ENCODE results near the gene LYVE1.

Gene LYVE1

GRCh38 chr11:10591741-10592140, 23.3 kb upstream of the LYVE1 start:
- no peak for DNase-seq (ENCODE audit: low read depth)

- DNase-seq (ENCODE audit: low read depth): no peak
Observed at GRCh38 chr11:10590218-10590915, 21.9 kb upstream of the LYVE1 start.

GRCh38 chr11:10588904-10589303, 20.4 kb upstream of the LYVE1 start:
- DNase-seq (ENCODE audit: low read depth): no peak

- DNase-seq (ENCODE audit: low read depth): no peak
Observed at GRCh38 chr11:10587995-10588394, 19.5 kb upstream of the LYVE1 start.

- DNase-seq (ENCODE audit: low read depth): no peak
Observed at GRCh38 chr11:10587388-10587787, 18.9 kb upstream of the LYVE1 start.

- no peak for DNase-seq (ENCODE audit: low read depth)
Observed at GRCh38 chr11:10584071-10584501, 15.6 kb upstream of the LYVE1 start.

GRCh38 chr11:10581481-10582019, 13.1 kb upstream of the LYVE1 start:
- DNase-seq (ENCODE audit: low read depth): no peak

GRCh38 chr11:10580623-10581022, 12.2 kb upstream of the LYVE1 start:
- DNase-seq (ENCODE audit: low read depth): no peak

GRCh38 chr11:10579700-10580099, 11.2 kb upstream of the LYVE1 start:
- DNase-seq (ENCODE audit: low read depth): no peak

- no peak for DNase-seq (ENCODE audit: low read depth)
Observed at GRCh38 chr11:10576035-10576398, 7.6 kb upstream of the LYVE1 start.

GRCh38 chr11:10575346-10576034, 7.0 kb upstream of the LYVE1 start:
- no peak for DNase-seq (ENCODE audit: low read depth)

GRCh38 chr11:10573556-10573955, 5.1 kb upstream of the LYVE1 start:
- DNase-seq (ENCODE audit: low read depth): no peak

GRCh38 chr11:10573028-10573427, 4.6 kb upstream of the LYVE1 start:
- DNase-seq (ENCODE audit: low read depth): no peak

- DNase-seq (ENCODE audit: low read depth): no peak
Observed at GRCh38 chr11:10572533-10572932, 4.1 kb upstream of the LYVE1 start.

- DNase-seq (ENCODE audit: low read depth): no peak
Observed at GRCh38 chr11:10567446-10567845, 1.0 kb downstream of the LYVE1 start.

- no peak for DNase-seq (ENCODE audit: low read depth)
Observed at GRCh38 chr11:10566257-10566957, 2.1 kb downstream of the LYVE1 start.

GRCh38 chr11:10565493-10565892, 3.0 kb downstream of the LYVE1 start:
- no peak for DNase-seq (ENCODE audit: low read depth)

GRCh38 chr11:10564696-10565318, 3.7 kb downstream of the LYVE1 start:
- no peak for DNase-seq (ENCODE audit: low read depth)

GRCh38 chr11:10564030-10564429, 4.4 kb downstream of the LYVE1 start:
- DNase-seq (ENCODE audit: low read depth): no peak

- no peak for DNase-seq (ENCODE audit: low read depth)
Observed at GRCh38 chr11:10561947-10562346, 6.5 kb downstream of the LYVE1 start.

- no peak for DNase-seq (ENCODE audit: low read depth)
Observed at GRCh38 chr11:10561043-10561818, 7.2 kb downstream of the LYVE1 start.

GRCh38 chr11:10558288-10558687, 10.2 kb downstream of the LYVE1 start:
- no peak for DNase-seq (ENCODE audit: low read depth)
